ENCODE results near the gene CKS1B. TPM values are rescaled to one million over a fixed set of nuclear protein-coding genes. Genes with fewer than 3 reads are reported as not detected.

CKS1B gene
- total and polyA plus RNA-seq, 9 of the 15 experiments (the other 6 are each of a cell fraction or from before 2014, with no cell fraction given): 215 to 1,103 (median 460) TPM

- TF ChIP-seq, protein P1, sequence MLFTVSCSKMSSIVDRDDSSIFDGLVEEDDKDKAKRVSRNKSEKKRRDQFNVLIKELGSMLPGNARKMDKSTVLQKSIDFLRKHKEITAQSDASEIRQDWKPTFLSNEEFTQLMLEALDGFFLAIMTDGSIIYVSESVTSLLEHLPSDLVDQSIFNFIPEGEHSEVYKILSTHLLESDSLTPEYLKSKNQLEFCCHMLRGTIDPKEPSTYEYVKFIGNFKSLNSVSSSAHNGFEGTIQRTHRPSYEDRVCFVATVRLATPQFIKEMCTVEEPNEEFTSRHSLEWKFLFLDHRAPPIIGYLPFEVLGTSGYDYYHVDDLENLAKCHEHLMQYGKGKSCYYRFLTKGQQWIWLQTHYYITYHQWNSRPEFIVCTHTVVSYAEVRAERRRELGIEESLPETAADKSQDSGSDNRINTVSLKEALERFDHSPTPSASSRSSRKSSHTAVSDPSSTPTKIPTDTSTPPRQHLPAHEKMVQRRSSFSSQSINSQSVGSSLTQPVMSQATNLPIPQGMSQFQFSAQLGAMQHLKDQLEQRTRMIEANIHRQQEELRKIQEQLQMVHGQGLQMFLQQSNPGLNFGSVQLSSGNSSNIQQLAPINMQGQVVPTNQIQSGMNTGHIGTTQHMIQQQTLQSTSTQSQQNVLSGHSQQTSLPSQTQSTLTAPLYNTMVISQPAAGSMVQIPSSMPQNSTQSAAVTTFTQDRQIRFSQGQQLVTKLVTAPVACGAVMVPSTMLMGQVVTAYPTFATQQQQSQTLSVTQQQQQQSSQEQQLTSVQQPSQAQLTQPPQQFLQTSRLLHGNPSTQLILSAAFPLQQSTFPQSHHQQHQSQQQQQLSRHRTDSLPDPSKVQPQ (CRISPR knock-in tag; IDR thresholded peaks at IDR 0.05; ENCODE audit: borderline replicate concordance): no peak
- TF ChIP-seq ZEB2 (IDR thresholded peaks at IDR 0.05) (peak; percentile 55; the same call in 1 of the 2 replicates), FOXP1 (CRISPR knock-in tag; IDR thresholded peaks at IDR 0.05) (no peak), PRPF4 (IDR thresholded peaks at IDR 0.05; ENCODE audit: insufficient read depth, low read depth, low read length, poor library complexity, severe bottlenecking) (no peak), NR1H2 (CRISPR knock-in tag; IDR thresholded peaks at IDR 0.05) (no peak), ZNF253 (CRISPR knock-in tag; conservative IDR thresholded peaks at IDR 0.05) (no peak), POLR2G (IDR thresholded peaks at IDR 0.05; ENCODE audit: low read depth, low read length) (no peak), NFXL1 (CRISPR knock-in tag; IDR thresholded peaks at IDR 0.05) (no peak), ETV1 (tag; conservative IDR thresholded peaks at IDR 0.05; ENCODE audit: low read depth) (peak; percentile 84), CBFB (CRISPR knock-in tag; IDR thresholded peaks at IDR 0.05) (no peak), CSDE1 (IDR thresholded peaks at IDR 0.05) (peak in 1 of 2 experiments; percentile 67; a peak in 1 of 4 replicates), KAT8 (IDR thresholded peaks at IDR 0.05; ENCODE audit: low read depth) (no peak), RUNX1 (IDR thresholded peaks at IDR 0.05; ENCODE audit: low read depth) (no peak), CTCF (IDR thresholded peaks at IDR 0.05 in 2 of 3, conservative IDR thresholded peaks at IDR 0.05 in 1 of 3; ENCODE audit: insufficient read depth in 2 of 3, low read depth in 1 of 3, low read length in 3 of 3) (no peak), MEIS2 (IDR thresholded peaks at IDR 0.05; ENCODE audit: partially characterized antibody) (no peak), ARHGAP35 (IDR thresholded peaks at IDR 0.05; ENCODE audit: partially characterized antibody) (peak; percentile 16), ZNF324 (CRISPR knock-in tag; IDR thresholded peaks at IDR 0.05) (no peak), EGR1 (conservative IDR thresholded peaks at IDR 0.05) (peak; percentile 52; the same call in 1 of the 2 replicates), ZNF133 (CRISPR knock-in tag; IDR thresholded peaks at IDR 0.05) (no peak), THRA (IDR thresholded peaks at IDR 0.05) (no peak), FOXJ2 (tag; IDR thresholded peaks at IDR 0.05) (peak; percentile 82)
- TF ChIP-seq, protein P2, sequence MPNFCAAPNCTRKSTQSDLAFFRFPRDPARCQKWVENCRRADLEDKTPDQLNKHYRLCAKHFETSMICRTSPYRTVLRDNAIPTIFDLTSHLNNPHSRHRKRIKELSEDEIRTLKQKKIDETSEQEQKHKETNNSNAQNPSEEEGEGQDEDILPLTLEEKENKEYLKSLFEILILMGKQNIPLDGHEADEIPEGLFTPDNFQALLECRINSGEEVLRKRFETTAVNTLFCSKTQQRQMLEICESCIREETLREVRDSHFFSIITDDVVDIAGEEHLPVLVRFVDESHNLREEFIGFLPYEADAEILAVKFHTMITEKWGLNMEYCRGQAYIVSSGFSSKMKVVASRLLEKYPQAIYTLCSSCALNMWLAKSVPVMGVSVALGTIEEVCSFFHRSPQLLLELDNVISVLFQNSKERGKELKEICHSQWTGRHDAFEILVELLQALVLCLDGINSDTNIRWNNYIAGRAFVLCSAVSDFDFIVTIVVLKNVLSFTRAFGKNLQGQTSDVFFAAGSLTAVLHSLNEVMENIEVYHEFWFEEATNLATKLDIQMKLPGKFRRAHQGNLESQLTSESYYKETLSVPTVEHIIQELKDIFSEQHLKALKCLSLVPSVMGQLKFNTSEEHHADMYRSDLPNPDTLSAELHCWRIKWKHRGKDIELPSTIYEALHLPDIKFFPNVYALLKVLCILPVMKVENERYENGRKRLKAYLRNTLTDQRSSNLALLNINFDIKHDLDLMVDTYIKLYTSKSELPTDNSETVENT (CRISPR knock-in tag; IDR thresholded peaks at IDR 0.05): no peak
These were observed 19.3 kb upstream of the CKS1B start (continued) for GRCh38 chr1:154955039-154955717.
